NCI-H2107 treated with DMSO at 0.1 percent for 48 hours (cell line): ENCODE results near the gene CCT6B.
"Not testable (repeated sequence)": the region's sequence is repeated elsewhere in the genome, so short reads cannot be mapped to it uniquely, and the experiment has no call there.

Experiments
- DNase-seq: peaks from one replicate; lab custom pipeline; 2025; ENCODE audit not compliant: unreplicated experiment; lab: John Stamatoyannopoulos, UW

The CCT6B gene

DNA sequence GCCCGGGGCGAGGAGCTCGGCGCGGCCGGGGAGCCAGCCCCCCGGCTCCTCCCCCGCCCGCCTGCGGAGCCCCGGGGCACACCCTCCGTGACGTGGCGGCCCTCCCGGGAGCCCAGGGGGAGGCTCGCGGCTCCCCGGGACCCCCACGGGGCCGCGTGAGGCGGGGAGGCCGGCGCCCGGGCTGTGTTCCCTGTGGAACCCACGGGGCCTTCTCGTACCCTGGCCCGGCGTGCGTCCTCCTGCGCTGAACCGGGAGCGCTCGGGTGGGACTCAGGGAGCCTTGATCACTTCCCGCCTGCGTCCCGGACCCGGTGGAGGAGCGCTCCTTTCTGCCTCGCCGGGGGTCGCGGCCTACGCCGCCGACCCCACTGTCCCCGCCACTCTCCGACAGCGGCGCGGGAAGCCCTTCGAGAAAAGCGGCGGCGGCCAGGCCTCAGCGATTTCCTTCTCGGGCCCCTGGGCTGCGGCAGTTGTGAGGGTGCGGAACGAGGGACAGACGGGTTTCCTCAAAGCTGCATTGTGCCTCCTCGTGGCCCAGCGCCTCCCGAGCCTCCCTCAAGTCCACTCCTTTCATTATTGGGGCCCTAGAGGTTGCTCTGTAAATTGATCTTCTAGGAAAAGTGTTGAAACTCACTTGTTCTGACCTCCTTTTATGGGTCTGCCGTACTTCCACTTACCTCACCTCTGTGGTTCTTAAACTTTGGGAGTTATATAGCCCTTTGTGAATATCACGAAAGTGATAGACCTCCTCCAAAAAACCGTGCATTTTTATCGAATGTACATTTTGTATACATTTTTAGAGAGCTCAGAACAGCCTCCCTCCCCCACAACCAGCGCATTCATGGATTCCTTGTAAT, 19.6 kb upstream of the CCT6B start:
- DNase-seq: peak; percentile 29

DNA sequence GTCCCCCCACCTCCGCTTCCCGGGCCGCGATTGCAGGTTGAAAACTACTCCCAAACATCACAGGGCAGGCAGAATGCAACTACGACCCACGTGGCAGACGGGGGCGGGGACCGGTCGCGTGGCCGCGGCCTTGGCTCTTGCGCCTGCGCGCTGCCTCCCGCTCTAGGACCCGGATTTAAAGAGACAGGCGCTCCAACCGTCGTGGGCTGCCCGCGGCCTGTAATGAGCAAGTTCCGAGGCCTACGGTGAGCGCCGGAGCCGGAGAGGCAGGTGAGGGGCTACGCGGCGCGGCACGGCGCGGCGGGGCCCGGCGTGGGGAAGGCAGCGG, 19.1 kb upstream of the CCT6B start, which contains the start of gene LIG3:
LIG3 (plus strand) TSS at position 160 of the 328 bp plus-strand sequence. CDS start 2,494 bp downstream, outside the sequence.
- DNase-seq: peak; percentile 83

DNA sequence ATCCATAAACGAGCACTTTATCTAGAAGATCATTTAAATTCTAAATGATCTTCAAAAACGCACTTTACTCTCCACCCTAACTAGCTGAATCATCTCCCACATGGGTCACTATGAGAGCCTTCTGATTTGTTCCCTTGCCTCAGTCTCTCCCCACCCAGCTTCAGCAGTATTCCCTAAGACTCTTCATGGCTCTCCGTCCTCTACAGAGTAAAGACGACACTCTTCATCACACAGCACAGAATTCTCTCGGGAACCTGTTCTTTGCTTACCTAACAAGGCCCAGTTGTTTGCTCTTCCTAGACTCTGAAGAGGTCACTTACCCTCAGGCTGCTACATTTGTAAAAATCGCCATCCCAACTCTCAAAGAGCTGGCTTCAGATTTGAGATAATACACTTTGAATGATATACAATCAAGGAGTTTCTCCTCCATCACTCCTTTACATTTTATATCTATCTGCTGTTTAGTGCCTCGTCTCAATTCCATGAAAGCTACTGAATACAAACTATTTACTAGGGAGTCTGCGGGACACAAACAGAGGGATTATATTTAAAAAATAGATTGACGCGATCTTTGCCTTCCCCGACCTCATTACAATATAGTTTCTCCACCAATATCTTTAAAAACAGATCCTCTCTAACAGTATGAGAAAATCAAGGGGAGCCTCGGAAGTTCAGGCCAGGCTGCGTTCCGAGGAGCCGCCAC, 18.5 kb upstream of the CCT6B start:
- no peak for DNase-seq

DNA sequence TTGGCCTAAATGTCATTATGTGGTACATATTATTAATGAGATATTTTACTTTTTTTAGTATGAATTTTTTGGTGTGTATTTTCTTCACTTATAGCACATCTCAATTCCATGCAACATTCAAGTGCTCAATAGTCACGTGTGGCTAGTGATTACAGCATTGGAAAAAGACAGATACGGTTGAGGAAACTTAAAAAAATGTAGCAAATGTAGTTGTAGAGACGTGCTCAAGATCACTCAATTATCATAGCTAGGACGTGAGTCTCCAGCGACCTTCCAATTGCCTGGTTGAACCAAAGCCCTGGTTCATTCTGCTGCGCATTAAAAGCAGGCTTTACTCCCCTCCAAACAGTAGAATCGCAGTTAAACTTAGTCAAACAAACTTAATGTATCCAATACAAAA, 17.9 kb upstream of the CCT6B start:
- no peak for DNase-seq

DNA sequence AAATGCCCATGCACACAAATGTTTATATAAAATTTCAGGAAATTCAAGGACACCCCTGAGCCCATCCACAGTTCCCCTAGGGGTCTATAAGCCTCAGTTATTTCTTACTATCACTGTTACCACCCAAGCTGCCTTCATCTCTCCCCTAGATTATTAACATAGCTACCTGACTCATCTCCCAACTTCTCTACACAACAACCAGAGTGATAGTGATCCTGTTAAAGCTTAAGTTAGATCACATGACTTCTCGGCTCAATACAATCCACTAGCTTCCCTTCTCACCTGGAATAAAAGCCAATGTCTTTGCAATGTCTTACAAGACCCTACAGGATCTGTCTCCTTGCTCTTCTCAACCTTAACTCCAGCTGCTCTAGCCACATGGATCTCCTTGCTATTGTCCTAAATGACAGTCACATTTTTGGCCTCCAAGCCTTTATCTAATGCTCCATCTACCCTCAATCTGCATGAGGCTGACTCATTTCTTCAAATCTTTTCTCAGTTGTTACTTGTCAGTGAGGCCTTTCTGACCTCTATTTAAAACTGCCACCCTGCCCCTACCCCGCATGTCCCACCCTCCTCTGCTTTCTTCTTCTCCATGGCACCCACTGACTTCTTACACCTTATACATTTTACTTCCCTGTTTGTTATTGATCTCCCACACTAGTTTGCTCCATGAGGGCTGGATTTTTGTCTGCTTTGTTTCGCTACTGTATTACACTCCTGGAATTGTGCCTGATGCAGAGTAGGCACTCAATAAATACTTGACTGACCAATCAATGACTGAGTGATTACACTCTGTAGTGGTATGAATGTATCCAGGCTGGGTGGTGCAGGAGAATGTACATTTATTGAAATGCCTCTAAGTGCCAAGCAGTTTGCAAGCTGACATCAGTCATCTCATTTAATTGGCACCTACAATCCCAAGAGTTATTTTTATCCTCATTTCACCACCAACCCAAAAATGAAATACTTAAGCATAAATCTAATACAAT, 13.8 kb upstream of the CCT6B start:
- DNase-seq: no peak

DNA sequence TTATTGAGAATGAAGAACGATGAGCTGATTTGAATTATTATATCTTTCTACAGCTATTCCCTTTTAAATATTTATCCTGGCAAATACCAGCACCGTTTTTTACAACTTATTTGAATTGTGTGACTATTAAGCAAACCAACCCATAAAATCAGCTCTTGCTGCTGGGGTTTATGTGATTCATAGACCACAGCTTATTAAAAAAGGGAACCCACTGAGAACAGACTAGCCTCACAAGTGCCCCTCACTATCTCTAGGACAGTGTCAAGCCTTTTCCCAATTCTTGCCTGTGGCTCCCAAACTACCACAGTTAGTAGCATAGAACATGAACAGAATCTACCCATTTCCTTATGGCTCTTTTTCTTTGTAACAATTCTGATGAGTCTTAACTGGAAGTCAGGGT, 12.9 kb upstream of the CCT6B start:
- DNase-seq: no peak

DNA sequence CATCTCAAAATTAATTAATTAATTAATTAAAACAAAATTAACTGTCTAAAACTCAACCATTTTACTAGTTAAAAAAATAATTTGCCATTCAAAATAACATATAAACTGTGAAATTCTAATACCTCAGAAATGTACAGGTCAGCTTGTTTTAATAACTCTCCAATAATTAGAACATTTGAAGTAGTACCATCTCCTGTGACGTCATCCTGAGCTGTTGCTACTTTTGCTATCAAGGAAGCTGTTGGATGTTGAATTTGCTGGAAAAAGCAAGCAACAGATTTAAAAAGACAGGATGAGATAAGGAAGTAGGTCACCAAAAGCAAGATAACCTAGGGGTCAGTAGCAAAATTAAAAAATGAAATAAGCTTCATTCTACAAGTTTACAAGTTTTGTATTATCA, 2.8 kb downstream of the CCT6B start:
- DNase-seq: no peak

DNA sequence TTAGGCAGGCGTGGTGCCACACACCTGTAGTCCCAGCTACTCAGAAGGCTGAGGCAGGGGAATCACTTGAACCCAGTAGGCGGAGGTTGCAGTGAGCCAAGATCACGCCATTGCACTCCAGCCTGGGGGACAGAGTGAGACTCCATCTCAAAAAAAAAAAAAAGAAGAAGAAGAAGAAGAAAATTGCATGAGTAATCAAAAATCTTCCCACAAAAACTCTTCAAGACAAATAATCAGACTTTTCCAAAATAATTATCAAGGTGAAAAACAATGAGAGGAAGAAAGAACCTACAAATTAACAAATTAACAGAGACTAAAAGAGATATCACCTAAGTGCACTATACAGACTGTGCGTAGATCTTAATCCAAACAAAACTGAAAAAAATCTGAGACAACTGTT, 10.5 kb downstream of the CCT6B start:
- DNase-seq: not testable (repeated sequence)

DNA sequence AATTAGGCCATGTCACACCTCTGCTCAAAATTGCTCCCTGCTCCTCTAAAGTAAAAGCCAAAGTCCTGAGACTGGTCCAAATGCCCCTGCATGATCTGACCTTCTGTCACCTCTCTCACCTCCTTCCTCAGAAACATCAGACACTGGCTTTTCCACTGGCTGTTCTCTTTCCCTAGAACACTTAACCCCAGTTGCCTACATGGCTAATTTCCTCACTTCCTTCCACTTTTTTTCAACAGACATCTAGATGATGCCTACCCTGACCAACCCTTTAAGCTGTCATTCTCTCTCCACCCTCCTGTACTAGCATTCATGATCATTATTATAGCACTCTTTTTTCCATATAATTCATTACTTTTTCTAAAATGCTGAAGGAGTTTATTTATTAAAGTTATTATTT, 31.0 kb downstream of the CCT6B start:
- DNase-seq: no peak

DNA sequence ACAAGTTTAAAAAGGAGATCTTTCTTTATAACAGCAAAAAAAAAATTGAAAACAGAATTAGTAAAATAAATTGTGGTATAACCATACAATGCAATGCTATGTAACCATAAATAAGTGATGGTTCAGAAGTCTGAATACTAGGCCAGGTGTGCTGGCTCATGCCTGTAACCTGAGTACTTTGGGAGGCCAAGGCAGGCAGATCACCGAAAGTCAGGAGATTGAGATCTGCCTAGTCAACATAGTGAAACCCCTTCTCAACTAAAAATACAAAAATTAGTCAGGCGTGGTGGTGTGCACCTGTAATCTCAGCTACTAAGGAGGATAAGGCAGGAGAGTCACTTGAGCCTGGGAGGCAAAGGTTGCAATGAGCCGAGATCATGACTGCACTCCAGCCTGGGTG, 34.6 kb downstream of the CCT6B start:
- DNase-seq: no peak

DNA sequence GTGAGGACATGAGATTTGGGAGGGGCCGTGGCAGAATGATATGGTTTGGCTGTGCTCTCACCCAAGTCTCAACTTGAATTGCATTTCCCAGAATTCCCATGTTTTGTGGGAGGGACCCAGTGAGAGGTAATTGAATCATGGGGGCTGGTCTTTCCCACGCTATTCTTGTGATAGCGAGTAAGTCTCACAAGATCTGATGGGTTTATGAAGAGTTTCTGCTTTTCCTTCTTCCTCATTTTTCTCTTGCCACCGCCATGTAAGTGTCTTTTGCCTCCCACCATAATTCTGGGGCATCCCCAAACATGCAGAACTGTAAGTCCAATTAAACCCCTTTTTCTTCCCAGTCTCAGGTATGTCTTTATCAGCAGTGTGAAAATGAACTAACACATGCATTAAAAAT, 40.6 kb downstream of the CCT6B start:
- DNase-seq: no peak

DNA sequence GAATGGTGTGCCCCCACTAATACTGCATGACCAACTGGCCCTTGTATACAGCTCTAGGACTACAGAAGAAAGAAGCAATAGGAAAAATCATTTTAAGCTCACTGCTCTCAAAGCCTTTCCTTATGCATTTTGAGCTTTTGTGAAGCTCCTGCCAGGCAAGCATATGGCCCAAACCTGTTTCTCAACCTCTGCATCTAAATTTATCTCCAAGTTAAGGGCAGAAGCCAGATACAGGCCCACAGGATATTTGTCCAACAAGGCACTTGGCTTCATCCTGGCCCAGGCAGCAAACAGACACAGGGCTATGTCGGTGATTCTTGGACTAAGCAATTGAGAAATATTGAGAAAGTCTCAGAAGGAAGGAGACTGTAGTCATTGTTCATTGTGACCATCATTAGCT, 43.9 kb downstream of the CCT6B start:
- DNase-seq: no peak

DNA sequence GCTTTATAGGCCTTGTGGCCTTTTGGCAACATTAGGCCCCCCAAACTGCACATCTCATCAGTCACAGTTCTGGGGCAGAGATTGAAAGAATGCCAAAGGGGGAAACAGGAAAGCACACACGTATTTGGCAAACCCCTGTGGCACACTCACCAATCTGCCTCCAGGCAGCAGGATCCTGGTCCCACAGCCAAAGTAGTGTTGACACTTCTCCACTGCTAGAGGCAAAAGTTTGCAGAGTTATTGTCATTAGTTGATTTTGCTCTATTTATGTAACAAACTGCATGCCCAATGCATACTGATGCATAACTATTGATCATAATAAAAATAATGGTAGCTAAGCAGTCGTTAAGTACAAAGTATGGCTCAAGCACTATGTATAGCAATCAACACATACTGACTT, 45.1 kb downstream of the CCT6B start:
- no peak for DNase-seq

DNA sequence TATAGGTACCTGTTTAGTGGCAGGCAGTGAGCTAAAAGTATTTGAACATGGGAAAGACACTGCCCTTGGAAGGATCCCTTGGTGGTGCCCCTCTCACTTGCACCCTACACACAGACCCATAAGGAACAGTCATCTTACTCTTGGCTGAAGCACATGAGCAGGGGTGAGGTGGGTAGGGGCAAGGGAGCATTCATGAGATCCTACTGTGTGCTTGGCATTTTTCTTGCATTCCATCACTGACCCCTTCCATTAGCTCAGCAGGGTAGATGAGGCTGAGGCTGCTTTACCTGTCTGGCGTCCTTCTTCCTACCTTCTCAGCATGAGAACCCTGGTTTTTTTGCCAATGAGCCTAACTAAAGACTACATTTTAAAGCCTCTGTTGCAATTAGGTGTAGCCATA, 48.3 kb downstream of the CCT6B start:
- DNase-seq: no peak

DNA sequence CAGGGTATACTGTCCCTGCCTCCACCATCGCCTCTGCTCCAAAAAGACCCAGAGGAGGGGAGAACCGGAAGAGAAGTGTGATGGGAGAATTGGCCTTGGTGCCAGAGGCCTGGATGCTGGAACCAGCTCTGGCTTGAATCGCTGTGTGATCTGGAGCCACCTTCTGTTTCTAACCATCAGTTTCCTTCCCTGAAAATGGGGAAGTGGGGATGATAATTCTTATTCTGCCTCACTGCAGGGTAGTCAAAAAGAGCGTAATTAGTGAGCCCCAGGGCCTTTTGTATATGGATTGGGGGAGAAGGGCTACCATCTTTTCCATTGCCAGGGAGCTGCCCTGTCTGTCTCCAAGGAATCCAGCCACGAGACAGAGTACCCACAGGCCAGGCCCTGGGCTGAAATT, 52.2 kb downstream of the CCT6B start:
- no peak for DNase-seq

DNA sequence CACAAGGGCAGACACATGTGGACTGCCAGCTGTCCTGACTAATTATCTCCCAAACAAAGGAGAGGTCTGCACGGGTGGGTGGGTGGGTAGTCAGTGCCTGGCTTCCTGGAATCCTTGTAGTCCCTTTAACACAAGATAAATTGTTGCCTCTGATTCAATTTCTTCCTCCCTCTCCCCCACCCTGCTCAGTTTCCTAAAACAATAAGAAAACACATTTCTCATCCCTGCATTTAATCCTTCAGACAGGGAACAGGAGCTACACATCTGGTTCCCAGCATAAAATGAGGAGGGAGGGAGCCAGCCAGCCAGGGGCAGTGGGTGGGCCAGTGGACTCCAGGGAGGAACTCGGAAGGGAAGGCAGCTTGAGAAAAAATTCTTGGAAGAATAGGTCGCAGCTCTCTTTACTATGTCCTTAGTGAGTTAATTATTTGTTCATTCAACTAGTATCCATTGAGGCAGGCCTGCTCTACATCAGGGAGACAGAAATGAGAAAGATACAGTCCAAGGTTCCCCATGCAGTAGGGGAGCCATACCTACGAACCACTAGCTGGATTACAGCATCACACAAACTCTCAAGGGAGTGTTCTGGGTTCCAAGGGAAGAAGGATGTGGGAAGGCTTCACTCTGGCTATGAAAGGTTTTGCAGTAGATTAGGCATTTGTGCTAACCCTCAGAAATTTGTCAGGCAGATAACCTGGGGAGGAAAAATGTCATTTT, 58.3 kb downstream of the CCT6B start:
- no peak for DNase-seq

DNA sequence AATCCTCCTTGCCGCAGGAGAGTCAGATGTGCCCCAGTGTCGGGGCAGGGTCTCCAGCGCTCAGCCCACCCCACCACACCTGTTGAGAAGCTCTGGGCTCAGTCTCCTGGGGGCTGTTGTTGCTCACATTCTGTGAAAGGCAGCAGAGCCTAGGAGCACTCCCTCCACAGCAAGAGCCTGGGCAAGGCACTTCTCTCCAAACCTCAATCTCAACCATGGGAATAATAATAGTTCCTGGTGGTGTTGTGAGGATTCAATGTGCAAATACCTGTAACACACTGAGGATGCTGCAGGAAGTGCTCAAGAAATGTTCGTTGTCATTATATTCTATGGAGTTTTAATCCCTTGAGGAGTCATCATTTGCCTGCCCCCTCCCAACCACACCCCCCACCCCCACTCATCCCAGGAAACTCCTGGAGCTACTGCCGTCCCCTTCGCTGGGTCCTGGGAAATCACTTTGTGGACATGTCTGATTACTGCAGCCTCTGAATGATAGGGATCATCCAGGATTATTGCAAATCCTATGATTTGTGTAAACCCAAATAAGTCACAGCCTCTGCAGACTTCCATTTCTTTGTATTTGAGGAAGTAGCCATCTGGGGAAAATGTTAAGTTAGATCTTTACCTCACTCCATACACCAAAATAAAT, 61.5 kb downstream of the CCT6B start:
- DNase-seq: no peak

DNA sequence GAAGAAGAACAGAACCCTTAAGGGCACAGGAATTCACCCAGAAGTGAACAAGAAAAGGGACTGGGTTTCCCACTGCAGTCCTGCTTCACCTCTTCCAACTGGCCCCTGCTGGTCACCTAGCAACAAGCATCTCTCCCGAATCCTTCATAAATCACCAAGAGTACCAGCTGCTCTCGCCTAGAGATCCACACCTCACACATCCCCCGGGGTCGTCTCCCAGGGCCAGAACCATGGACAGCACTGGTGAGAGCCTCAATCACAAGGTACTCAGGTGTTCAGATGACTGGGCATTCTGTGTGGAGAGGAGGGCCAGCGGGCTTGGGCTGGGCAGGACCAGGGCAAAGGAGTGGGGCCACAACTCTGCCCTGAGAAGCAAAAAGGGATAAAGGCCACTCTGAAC, 65.9 kb downstream of the CCT6B start:
- DNase-seq: no peak

DNA sequence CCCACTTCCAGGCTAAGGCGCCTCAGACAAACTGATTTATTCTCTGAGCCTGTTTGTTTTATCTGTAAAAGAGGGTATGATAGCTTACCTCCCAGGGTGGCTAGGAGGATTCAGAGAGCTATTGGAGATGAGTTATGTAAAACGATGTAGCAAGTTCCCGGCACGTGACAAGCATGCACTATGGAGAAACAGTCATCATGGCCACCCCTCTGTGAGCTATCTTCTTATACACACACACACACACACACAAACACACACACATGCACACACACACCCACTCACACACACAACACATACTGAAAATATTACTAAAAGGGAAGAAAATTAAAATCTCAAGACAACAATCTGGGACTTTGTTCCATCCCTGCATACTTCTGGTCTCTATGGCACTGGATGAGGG, 66.3 kb downstream of the CCT6B start:
- DNase-seq: no peak
